ENCODE data around the gene EWSR1. TPM values are rescaled to one million over a fixed set of nuclear protein-coding genes. Genes with fewer than 3 reads are reported as not detected.
"Not testable (repeated sequence)": the region's sequence is repeated elsewhere in the genome, so short reads cannot be mapped to it uniquely, and the experiment has no call there.

EWSR1 gene
- total RNA-seq, 1 donor from 2014 or later = 93.3 TPM

- ATAC-seq = peak; percentile 58
- peak; percentile 66 for DNase-seq (ENCODE audit: low spot score)
Observed at GRCh38 chr22:29334696-29335344, 66.8 kb downstream of the EWSR1 start.

- ATAC-seq (no peak), DNase-seq (ENCODE audit: low spot score) (no peak)
Observed at GRCh38 chr22:29335656-29336055, 67.6 kb downstream of the EWSR1 start.

- DNase-seq (ENCODE audit: low spot score) (peak; percentile 93), ATAC-seq (peak; percentile 83)
Observed at GRCh38 chr22:29336751-29337490, 68.9 kb downstream of the EWSR1 start.

GRCh38 chr22:29337631-29338284 lies 69.7 kb downstream of the EWSR1 start:
- ATAC-seq (peak; percentile 2), DNase-seq (ENCODE audit: low spot score) (no peak)

GRCh38 chr22:29338398-29338797 lies 70.3 kb downstream of the EWSR1 start:
- no peak for ATAC-seq
- DNase-seq (ENCODE audit: low spot score) = no peak

- no peak for DNase-seq (ENCODE audit: low spot score)
- no peak for ATAC-seq
Observed at GRCh38 chr22:29339381-29340235, 71.5 kb downstream of the EWSR1 start.

GRCh38 chr22:29340566-29340965 lies 72.5 kb downstream of the EWSR1 start:
- DNase-seq (ENCODE audit: low spot score) (no peak), ATAC-seq (no peak)

- DNase-seq (ENCODE audit: low spot score) (no peak), ATAC-seq (no peak)
Observed at GRCh38 chr22:29341056-29341848, 73.2 kb downstream of the EWSR1 start.

- DNase-seq (ENCODE audit: low spot score) = no peak
- ATAC-seq = no peak
Observed at GRCh38 chr22:29341849-29342127, 73.7 kb downstream of the EWSR1 start.

- no peak for DNase-seq (ENCODE audit: low spot score)
- no peak for ATAC-seq
Observed at GRCh38 chr22:29342177-29342576, 74.1 kb downstream of the EWSR1 start.

- no peak for DNase-seq (ENCODE audit: low spot score)
- no peak for ATAC-seq
Observed at GRCh38 chr22:29342577-29343312, 74.7 kb downstream of the EWSR1 start.

- DNase-seq (ENCODE audit: low spot score) = no peak
- ATAC-seq = no peak
Observed at GRCh38 chr22:29343313-29343805, 75.3 kb downstream of the EWSR1 start.

- ATAC-seq = peak; percentile 78
- peak; percentile 92 for DNase-seq (ENCODE audit: low spot score)
Observed at GRCh38 chr22:29344137-29344536, 76.1 kb downstream of the EWSR1 start.

- ATAC-seq = peak; percentile 28
- not testable (repeated sequence) for DNase-seq (ENCODE audit: low spot score)
Observed at GRCh38 chr22:29344889-29345288, 76.8 kb downstream of the EWSR1 start.

GRCh38 chr22:29345932-29346331 lies 77.9 kb downstream of the EWSR1 start:
- DNase-seq (ENCODE audit: low spot score) (no peak), ATAC-seq (peak; percentile 4)

- peak; percentile 87 for DNase-seq (ENCODE audit: low spot score)
Observed at GRCh38 chr22:29346659-29347058, 78.6 kb downstream of the EWSR1 start.

GRCh38 chr22:29348041-29348440 lies 80.0 kb downstream of the EWSR1 start:
- no peak for DNase-seq (ENCODE audit: low spot score)
- ATAC-seq = no peak

More at GRCh38 chr22:29346659-29347058, 78.6 kb downstream of the EWSR1 start:
- ATAC-seq = peak; percentile 72

- DNase-seq (ENCODE audit: low spot score) (no peak), ATAC-seq (no peak)
Observed at GRCh38 chr22:29348956-29349355, 80.9 kb downstream of the EWSR1 start.

All from left lobe of liver (tissue), 2 donors.